Hematopoietic multipotent progenitor cell treated with erythropoietin and hydrocortisone succinate and interleukin-3 and kit ligand, for 15 days (in vitro differentiated cells): ENCODE data around the gene IGFBP5.

Experiments
- DNase-seq: peaks from one replicate; pipeline ENCODE4 v3.0.0-alpha.2; 2015; ENCODE audit warnings: low spot score

Gene IGFBP5

GRCh38 chr2:216713691-216714336 lies 18.5 kb upstream of the IGFBP5 start:
- no peak for DNase-seq

GRCh38 chr2:216711348-216711747 lies 16.0 kb upstream of the IGFBP5 start:
- DNase-seq = no peak

GRCh38 chr2:216710551-216711301 lies 15.4 kb upstream of the IGFBP5 start:
- DNase-seq = no peak

GRCh38 chr2:216702756-216703155 lies 7.4 kb upstream of the IGFBP5 start:
- no peak for DNase-seq

- no peak for DNase-seq
Measured at GRCh38 chr2:216701544-216701943, 6.2 kb upstream of the IGFBP5 start.

- DNase-seq = no peak
Measured at GRCh38 chr2:216700781-216701180, 5.4 kb upstream of the IGFBP5 start.

GRCh38 chr2:216700088-216700567 lies 4.8 kb upstream of the IGFBP5 start:
- no peak for DNase-seq

GRCh38 chr2:216698895-216699294 lies 3.5 kb upstream of the IGFBP5 start:
- DNase-seq = peak; percentile 48

GRCh38 chr2:216698293-216698692 lies 2.9 kb upstream of the IGFBP5 start:
- no peak for DNase-seq

- peak; percentile 19 for DNase-seq
Measured at GRCh38 chr2:216696751-216697560, 1.6 kb upstream of the IGFBP5 start.

- DNase-seq = no peak
Measured at GRCh38 chr2:216696321-216696720, 972 bp upstream of the IGFBP5 start.

GRCh38 chr2:216694826-216695217 lies 527 bp downstream of the IGFBP5 start:
- DNase-seq = no peak

- no peak for DNase-seq
Measured at GRCh38 chr2:216694082-216694825, 1.1 kb downstream of the IGFBP5 start.

- no peak for DNase-seq
Measured at GRCh38 chr2:216693414-216694080, 1.8 kb downstream of the IGFBP5 start.

GRCh38 chr2:216692636-216693413 lies 2.5 kb downstream of the IGFBP5 start:
- DNase-seq = peak; percentile 51

- peak; percentile 25 for DNase-seq
Measured at GRCh38 chr2:216690853-216691741, 4.3 kb downstream of the IGFBP5 start.

- no peak for DNase-seq
Measured at GRCh38 chr2:216690456-216690852, 4.9 kb downstream of the IGFBP5 start.

- no peak for DNase-seq
Measured at GRCh38 chr2:216689397-216689796, 6.0 kb downstream of the IGFBP5 start.

- DNase-seq = no peak
Measured at GRCh38 chr2:216688731-216689340, 6.5 kb downstream of the IGFBP5 start.
